ENCODE results near the gene PCYT1B. TPM values are rescaled to one million over a fixed set of nuclear protein-coding genes. Genes with fewer than 3 reads are reported as not detected.
A peak's percentile ranks its signal among the peaks of the same experiment; 100 is the strongest.

The PCYT1B gene
- total RNA-seq, 1 donor from 2014 or later = 39.1 TPM

- H3K9ac ChIP-seq = peak within 1 kb of the TSS; percentile 86
- no peak for TF ChIP-seq EZH2phosphoT487 (IDR thresholded peaks at IDR 0.05)
- TF ChIP-seq CTCF (IDR thresholded peaks at IDR 0.05) = peak; percentile 17
- TF ChIP-seq EZH2 (IDR thresholded peaks at IDR 0.05) = no peak
- H3K4me2 ChIP-seq = peak within 1 kb of the TSS; percentile 89
- Mint-ChIP-seq H3K9me3 (peaks cover 5% of the 10 kb centered on the region), H3K27me3 (ENCODE audit: insufficient read depth, low read depth) (no peaks in the 10 kb centered on the region), H3K27ac (peak within 1 kb of the TSS; percentile 68), H3K36me3 (peaks cover 2% of the 10 kb centered on the region), H3K4me1 (peaks cover 45% of the 10 kb centered on the region), H3K4me3 (peak within 1 kb of the TSS; percentile 94)
- peaks cover 24% of the 10 kb centered on the region for H3F3A ChIP-seq (ENCODE audit: low read depth)
- peaks cover 33% of the 10 kb centered on the region for H4K20me1 ChIP-seq (ENCODE audit: low read depth)
- peaks cover 37% of the 10 kb centered on the region for H3K4me1 ChIP-seq
- peak within 1 kb of the TSS; percentile 78 for H3K4me3 ChIP-seq
- H3K79me2 ChIP-seq (ENCODE audit: low read depth) = peaks cover 49% of the 10 kb centered on the region
- no peaks in the 10 kb centered on the region for H3K9me3 ChIP-seq (ENCODE audit: low read depth)
- no peaks in the 10 kb centered on the region for H3K36me3 ChIP-seq
- H3K27me3 ChIP-seq = no peaks in the 10 kb centered on the region
- DNase-seq (ENCODE audit: low spot score) = peak; percentile 100
- peak within 1 kb of the TSS; percentile 35 for H2AFZ ChIP-seq (replicated peaks)
- peak within 1 kb of the TSS; percentile 74 for H3K27ac ChIP-seq
These were observed 46.5 kb upstream of the PCYT1B start, which contains the start of gene POLA1 for GRCh38 chrX:24693453-24694202. Gene POLA1, plus strand, starts transcription at chrX:24693918. Its CDS starts 44 bp downstream, at chrX:24693962.

GRCh38 chrX:24692305-24692704 lies 45.2 kb upstream of the PCYT1B start:
- H3K9ac ChIP-seq = no peak overlapping the region
- Mint-ChIP-seq H3K36me3 (peaks cover 2% of the 10 kb centered on the region), H3K4me1 (peaks cover 45% of the 10 kb centered on the region), H3K27ac (peak overlapping the region; percentile 74), H3K9me3 (peaks cover 5% of the 10 kb centered on the region), H3K27me3 (ENCODE audit: insufficient read depth, low read depth) (no peaks in the 10 kb centered on the region), H3K4me3 (peak overlapping the region; percentile 94)
- no peaks in the 10 kb centered on the region for H3K36me3 ChIP-seq
- H3F3A ChIP-seq (ENCODE audit: low read depth) = peaks cover 24% of the 10 kb centered on the region
- H3K4me1 ChIP-seq = peaks cover 37% of the 10 kb centered on the region
- H3K9me3 ChIP-seq (ENCODE audit: low read depth) = no peaks in the 10 kb centered on the region
- peaks cover 35% of the 10 kb centered on the region for H3K79me2 ChIP-seq (ENCODE audit: low read depth)
- peak overlapping the region; percentile 72 for H3K27ac ChIP-seq
- TF ChIP-seq CTCF (IDR thresholded peaks at IDR 0.05) (no peak), EZH2phosphoT487 (IDR thresholded peaks at IDR 0.05) (no peak), EZH2 (IDR thresholded peaks at IDR 0.05) (no peak)
- H4K20me1 ChIP-seq (ENCODE audit: low read depth) = peaks cover 27% of the 10 kb centered on the region
- peak overlapping the region; percentile 42 for H3K4me3 ChIP-seq
- peak overlapping the region; percentile 22 for H2AFZ ChIP-seq (replicated peaks)
- H3K27me3 ChIP-seq = no peaks in the 10 kb centered on the region
- H3K4me2 ChIP-seq = peak overlapping the region; percentile 79
- DNase-seq (ENCODE audit: low spot score) = peak; percentile 80

- H3K79me2 ChIP-seq (ENCODE audit: low read depth) = no peaks in the 10 kb centered on the region
- no peak overlapping the region for H3K4me3 ChIP-seq
- H3K36me3 Mint-ChIP-seq = no peaks in the 10 kb centered on the region
- no peak overlapping the region for H3K27ac Mint-ChIP-seq
- no peak overlapping the region for H2AFZ ChIP-seq (replicated peaks)
- no peaks in the 10 kb centered on the region for H3K36me3 ChIP-seq
- peaks cover 18% of the 10 kb centered on the region for H3K9me3 Mint-ChIP-seq
- H3K4me1 ChIP-seq = no peaks in the 10 kb centered on the region
- DNase-seq (ENCODE audit: low spot score) = no peak
- no peak overlapping the region for H3K27ac ChIP-seq
- H3K9ac ChIP-seq = no peak overlapping the region
- H3F3A ChIP-seq (ENCODE audit: low read depth) = no peaks in the 10 kb centered on the region
- no peaks in the 10 kb centered on the region for H4K20me1 ChIP-seq (ENCODE audit: low read depth)
- no peaks in the 10 kb centered on the region for H3K27me3 ChIP-seq
- H3K9me3 ChIP-seq (ENCODE audit: low read depth) = no peaks in the 10 kb centered on the region
- no peak overlapping the region for H3K4me3 Mint-ChIP-seq
- no peak overlapping the region for H3K4me2 ChIP-seq
- no peaks in the 10 kb centered on the region for H3K27me3 Mint-ChIP-seq (ENCODE audit: insufficient read depth, low read depth)
- no peak for TF ChIP-seq EZH2 (IDR thresholded peaks at IDR 0.05)
- no peak for TF ChIP-seq EZH2phosphoT487 (IDR thresholded peaks at IDR 0.05)
- TF ChIP-seq CTCF (IDR thresholded peaks at IDR 0.05) = no peak
- no peaks in the 10 kb centered on the region for H3K4me1 Mint-ChIP-seq
These were observed 36.9 kb upstream of the PCYT1B start for GRCh38 chrX:24684048-24684447.
